Endothelial cell of hepatic sinusoid (primary cell): ENCODE data around the gene TMPRSS11A.

ENCODE experiments used
- in situ Hi-C: cut with HindIII; loops from 2 replicates; pipeline ENCODE4 v1.10.0; 2017; ENCODE audit warnings: low sequenced_read_pairs

The TMPRSS11A gene

GRCh38 chr4:67915400-67915966, 47.8 kb downstream of the TMPRSS11A start:
- in situ Hi-C loops = no loop called here

GRCh38 chr4:67912080-67912479, 51.2 kb downstream of the TMPRSS11A start:
- in situ Hi-C loops = no loop called here

DNA sequence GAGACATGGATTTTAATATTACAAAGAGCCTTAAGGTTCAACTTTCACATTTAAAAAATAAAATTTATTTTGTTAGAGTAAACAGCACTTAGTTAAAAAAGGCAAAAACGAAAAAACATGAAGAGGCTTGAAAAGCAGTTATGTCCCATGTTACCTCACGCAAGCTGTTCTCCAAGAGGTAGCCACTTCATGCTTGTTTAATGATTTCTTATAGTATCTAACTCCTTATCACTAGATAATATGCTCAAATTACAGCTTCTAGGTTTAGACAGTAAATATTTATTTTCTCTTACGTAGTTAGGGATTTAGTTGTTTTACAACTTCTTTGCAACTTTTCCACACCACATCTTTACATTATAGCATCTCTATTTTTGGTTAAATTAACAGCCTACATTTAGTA, 51.7 kb downstream of the TMPRSS11A start:
- in situ Hi-C loops = no loop called here

- in situ Hi-C loops = no loop called here
These were observed 52.2 kb downstream of the TMPRSS11A start for GRCh38 chr4:67911141-67911540.

DNA sequence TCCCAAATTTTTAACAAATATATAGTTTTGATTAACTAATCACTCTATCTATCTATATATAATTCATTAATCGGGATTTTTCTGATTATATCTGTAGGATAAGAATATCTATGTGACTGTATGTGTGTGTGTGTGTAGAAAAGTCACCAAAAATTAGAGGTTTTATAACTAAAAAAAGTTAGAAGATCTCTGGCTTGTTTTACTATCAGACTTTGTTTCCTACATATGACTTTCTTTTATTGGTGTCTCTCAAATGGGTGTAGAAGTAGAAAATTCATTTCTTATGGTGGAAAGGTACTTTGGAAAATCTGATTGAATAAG, 52.7 kb downstream of the TMPRSS11A start:
- in situ Hi-C loops = no loop called here

DNA sequence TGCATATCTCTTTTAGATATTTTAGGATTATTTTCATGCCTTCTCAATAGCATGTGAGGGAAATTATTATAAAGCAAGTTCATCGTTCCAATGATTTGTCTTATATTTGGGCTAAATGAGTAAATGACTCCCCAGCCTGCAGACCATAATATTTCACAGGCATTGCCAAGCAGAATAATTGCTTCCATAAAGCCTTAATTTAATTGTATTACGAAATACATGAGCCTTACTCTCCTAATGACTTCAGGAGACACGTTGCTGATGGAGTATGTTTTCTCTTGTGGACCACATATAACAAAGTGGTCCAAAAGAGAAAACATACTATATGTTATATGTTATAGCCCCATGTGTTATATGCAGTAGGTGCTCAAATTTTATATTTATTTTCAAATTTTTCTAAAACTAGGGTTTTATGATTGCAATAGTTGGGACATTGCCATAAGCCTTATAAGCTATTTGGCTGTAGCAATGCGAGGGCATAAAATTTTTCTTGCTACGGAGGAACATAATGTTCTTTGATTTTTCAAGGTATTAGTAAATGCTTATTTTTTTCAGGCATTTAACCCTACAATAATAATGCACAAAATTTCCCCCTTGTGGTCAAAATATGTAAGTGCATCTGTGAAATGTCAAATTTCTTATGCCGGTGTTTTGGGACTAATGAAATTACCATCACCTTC, 53.2 kb downstream of the TMPRSS11A start:
- in situ Hi-C loops = no loop called here

DNA sequence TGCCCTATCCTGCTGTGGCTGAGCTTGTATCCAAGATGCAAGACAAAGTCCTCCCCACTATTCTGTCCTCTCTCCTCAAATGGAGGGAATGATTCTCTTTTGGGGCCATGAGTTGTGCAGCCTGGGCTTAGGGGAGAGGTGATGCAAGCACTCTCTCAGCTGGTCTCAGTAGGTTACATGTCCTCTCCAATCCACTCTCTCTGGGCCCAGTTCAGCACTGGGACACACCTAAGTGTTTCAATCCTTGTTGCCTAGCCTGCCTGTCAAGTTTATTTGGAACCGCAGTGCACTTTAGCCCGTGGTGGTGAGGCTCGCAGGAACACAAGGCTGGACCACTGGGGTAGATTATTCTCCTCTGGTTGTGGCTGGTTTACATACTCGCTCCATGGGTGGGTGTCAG, 55.6 kb downstream of the TMPRSS11A start:
- in situ Hi-C loops = no loop called here

GRCh38 chr4:67899096-67899495, 64.2 kb downstream of the TMPRSS11A start:
- in situ Hi-C loops = no loop called here

DNA sequence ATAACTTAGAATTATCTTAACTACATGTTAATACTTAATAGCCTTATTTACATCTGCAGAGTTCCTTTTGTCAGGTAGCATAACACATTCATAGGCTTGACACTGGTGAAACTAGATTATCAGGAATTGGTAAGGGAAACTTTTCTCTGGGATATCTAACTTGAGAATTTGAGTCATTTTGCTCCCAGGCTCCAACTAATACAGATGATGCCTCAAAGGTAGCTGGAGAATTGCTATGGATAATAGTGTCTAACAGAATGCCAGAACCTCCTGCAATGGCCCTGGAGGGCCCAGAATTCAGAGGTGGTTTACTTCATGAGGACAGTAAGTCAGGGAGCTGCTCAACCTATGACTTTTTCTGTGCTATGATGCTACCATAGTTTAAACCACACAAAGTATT, 65.6 kb downstream of the TMPRSS11A start:
- in situ Hi-C loops = no loop called here

GRCh38 chr4:67896421-67897065, 66.8 kb downstream of the TMPRSS11A start:
- in situ Hi-C loops = no loop called here

DNA sequence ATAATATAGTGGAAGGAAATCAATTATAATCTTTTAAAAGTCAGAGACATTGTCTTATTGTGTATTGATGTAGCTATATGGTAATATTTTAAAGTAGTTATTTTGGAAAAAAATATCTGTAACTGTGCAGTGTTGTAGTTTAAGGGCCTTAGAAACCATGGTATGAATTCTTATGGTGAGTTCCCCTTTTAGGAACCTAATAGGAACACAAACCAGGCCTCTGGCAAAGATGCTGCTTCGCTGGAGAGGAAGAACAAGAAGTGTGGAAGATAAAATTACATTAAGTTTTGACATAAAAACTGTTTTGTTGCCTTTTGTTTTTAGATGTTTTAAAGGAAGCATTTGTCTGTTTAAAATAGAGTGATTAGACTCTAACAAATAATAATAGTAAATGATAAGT, 68.6 kb downstream of the TMPRSS11A start:
- in situ Hi-C loops = no loop called here

GRCh38 chr4:67892905-67893304, 70.4 kb downstream of the TMPRSS11A start:
- in situ Hi-C loops = no loop called here

DNA sequence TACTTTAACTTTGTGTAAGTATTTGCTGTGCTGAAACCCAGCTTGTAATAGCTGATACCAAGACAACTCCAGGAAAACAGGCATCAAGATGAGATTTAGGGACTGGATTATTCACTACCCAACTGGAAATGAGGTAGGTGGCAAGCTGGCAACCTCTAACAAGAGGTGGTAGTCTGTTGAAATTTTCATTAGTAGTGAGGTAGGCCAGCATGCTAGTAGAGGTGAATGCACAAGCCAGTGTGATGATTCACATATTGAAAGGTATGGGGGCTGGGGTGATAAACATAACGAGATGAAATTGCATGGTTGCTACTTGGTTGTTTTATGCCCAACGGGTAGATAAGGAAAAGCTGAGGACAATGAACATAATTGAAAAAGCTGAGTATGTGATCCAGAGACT, 71.0 kb downstream of the TMPRSS11A start:
- in situ Hi-C loops = no loop called here

GRCh38 chr4:67891645-67892044, 71.6 kb downstream of the TMPRSS11A start:
- in situ Hi-C loops = no loop called here

- in situ Hi-C loops = no loop called here
These were observed 77.0 kb downstream of the TMPRSS11A start for GRCh38 chr4:67886281-67886680.

- in situ Hi-C loops = no loop called here
These were observed 77.5 kb downstream of the TMPRSS11A start for GRCh38 chr4:67885762-67886161.

DNA sequence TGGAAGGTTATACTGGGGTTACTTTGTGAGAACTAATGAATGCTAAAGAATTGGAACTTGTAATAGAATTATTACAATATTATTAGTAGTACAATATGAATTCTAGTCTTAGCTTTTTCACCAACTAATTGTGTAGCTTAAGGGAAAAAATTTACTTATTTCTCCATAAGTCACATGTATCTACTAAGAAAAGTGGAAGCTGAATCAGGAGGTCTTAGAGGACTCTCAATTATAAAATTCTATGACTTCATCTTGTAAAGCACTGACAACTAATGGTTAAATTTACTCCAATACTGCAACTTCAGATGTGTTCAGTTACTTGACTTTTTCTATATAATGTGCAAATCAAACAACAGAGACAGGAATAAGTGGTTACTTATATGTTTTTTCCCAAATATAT, 78.6 kb downstream of the TMPRSS11A start:
- in situ Hi-C loops = no loop called here

DNA sequence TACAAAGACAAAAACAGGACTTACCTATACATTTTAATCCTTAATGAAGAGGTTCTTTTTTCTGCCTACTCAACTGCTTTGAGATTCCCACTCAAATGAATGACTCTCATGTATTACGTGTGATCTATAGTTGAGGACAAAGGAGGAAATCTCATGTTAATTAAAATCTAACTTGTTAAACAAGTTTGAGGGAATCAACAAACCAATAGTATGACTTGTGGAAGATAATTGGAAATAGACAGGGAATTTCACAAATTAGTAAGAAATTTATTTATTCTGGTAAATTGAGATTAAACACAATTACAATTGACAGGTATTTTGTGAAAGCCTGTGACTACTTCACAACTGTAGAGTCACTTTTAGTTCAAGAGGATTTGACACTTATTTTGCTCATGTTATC, 79.4 kb downstream of the TMPRSS11A start, which contains the start of gene TMPRSS11D:
Gene TMPRSS11D (minus strand): TSS at position 101 of the 400 bp plus-strand sequence. CDS start 69 bp downstream, at position 32.
- in situ Hi-C loops = no loop called here

GRCh38 chr4:67883458-67883857, 79.8 kb downstream of the TMPRSS11A start:
- in situ Hi-C loops = no loop called here

- in situ Hi-C loops = no loop called here
These were observed 82.3 kb downstream of the TMPRSS11A start for GRCh38 chr4:67880866-67881610.

DNA sequence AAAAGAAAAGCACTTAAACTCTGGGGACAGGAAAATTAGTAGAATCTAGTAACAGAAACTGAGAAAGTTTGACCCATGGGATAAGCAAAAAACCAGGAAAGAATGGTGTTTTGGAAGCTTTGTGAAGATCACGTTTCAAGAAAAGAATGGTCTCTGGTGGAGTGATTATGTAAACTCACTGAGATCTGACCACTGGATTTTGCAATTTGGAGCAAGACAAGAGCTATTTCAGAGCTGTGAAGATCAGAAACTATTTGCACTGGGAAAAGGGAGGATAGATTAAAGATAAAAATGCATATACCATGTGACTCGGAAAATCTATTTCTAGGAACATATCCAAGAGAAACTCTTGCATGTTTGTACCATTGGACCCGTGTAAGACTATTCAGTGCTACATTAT, 83.8 kb downstream of the TMPRSS11A start:
- in situ Hi-C loops = no loop called here

DNA sequence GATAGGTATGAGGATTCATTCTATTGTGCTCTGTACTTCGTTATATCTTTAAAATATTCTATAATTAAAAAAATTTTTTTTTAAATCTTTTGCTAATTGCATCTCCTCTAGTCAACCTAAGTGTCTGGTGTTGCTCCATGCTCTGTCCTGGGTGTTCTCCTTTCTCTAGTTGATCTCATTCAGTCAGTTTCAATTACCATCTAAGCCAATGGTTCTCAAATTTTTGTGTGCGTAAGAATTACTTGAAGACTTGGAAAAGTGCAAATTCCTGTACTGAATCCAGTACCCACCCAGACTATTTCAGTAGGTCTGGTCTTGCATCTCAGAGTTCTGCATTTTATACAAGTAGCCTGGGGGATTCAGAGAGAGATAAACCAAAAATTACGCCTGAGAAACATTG, 86.2 kb downstream of the TMPRSS11A start:
- in situ Hi-C loops = no loop called here
